SJSA1 (cell line): Measurements from ENCODE around the gene PLA2G15. TPM values are rescaled to one million over a fixed set of nuclear protein-coding genes. Genes with fewer than 3 reads are reported as not detected.

Experiments used
- DNase-seq, 2 experiments: peaks; one replicate each; pipeline ENCODE4 v3.0.0-alpha.2; 2015 to 2020; ENCODE audit warnings: low spot score in 2 of 2, low read depth in 1 of 2
- H3K27ac ChIP-seq: fragments of 250-450 bp; sonication (Bioruptor Pico); 2 replicates; pipeline ENCODE4 v1.5.1; 2020; ENCODE audit warnings: mild to moderate bottlenecking, moderate library complexity
- H3K27me3 ChIP-seq: fragments of 250-450 bp; sonication (Bioruptor Pico); replicated peaks from 2 replicates; pipeline ENCODE4 v1.5.1; 2020; ENCODE audit warnings: mild to moderate bottlenecking, moderate library complexity
- H3K36me3 ChIP-seq: fragments of 250-450 bp; sonication (Bioruptor Pico); 2 replicates; pipeline ENCODE4 v1.5.1; 2020; ENCODE audit warnings: mild to moderate bottlenecking
- H3K4me1 ChIP-seq: fragments of 250-450 bp; sonication (Bioruptor Pico); replicated peaks from 2 replicates; pipeline ENCODE4 v1.6.1; 2021; ENCODE audit warnings: mild to moderate bottlenecking
- H3K4me3 ChIP-seq: fragments of 250-450 bp; sonication (Bioruptor Pico); 2 replicates; pipeline ENCODE4 v1.5.1; 2020; ENCODE audit warnings: mild to moderate bottlenecking
- H3K9me3 ChIP-seq: fragments of 250-450 bp; sonication (Bioruptor Pico); replicated peaks from 2 replicates; pipeline ENCODE4 v1.5.1; 2020; ENCODE audit warnings: mild to moderate bottlenecking
- total RNA-seq: library from RNA; depleted of rRNA; stranded (reverse); fragments of >200 nt; shearing (Covaris generic); gene quantifications from 2 replicates; pipeline ENCODE4 v1.2.3, GENCODE V29; 2014

PLA2G15 gene
- total RNA-seq, 1 experiment from 2014 or later = 20.3 TPM

- no peaks in the 10 kb centered on the region for H3K27me3 ChIP-seq
- no peak overlapping the region for H3K27ac ChIP-seq
- H3K9me3 ChIP-seq = no peaks in the 10 kb centered on the region
- no peaks in the 10 kb centered on the region for H3K4me1 ChIP-seq
- peaks cover 17% of the 10 kb centered on the region for H3K36me3 ChIP-seq
- DNase-seq = no peak
- no peak overlapping the region for H3K4me3 ChIP-seq
These were observed 17.9 kb upstream of the PLA2G15 start for GRCh38 chr16:68227183-68227793.

DNA sequence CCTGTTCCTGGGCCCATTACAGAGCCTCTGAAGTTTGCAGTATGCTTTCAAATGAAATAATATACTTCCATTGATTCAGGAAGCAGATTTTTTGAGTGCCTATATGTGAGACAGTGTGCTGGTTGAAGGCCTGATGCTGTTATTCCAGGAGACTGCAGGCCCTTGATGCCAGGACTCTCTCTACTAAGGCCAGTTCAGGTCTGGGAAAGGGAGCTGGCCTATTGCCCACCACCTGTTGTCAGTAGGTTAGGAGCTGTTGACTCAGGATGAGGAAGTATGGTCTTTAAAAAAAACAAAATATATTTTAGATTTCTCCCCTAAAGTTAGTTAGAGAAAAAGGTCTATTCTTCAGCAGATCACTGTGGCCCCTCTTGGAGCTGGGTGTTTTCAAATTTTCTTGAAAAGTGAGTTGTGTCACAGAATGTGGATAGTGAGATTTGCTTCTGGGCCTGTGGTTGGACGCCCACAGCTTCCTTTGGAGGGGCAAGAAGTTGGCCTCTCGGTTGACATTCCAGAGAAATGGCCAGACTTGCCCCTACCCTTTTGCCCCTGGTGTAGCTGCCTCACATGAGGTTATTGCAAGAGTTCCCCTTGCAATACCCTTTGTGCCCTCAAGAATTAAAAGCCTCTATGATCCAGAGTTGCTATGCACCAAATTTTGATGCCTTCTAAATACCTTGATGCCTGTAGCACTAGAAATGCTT, 17.2 kb upstream of the PLA2G15 start:
- Histone ChIP-seq H3K9me3 (no peaks in the 10 kb centered on the region), H3K27ac (no peak overlapping the region), H3K27me3 (no peaks in the 10 kb centered on the region), H3K4me3 (no peak overlapping the region), H3K36me3 (peaks cover 17% of the 10 kb centered on the region), H3K4me1 (no peaks in the 10 kb centered on the region)
- no peak for DNase-seq

- H3K27ac ChIP-seq = no peak overlapping the region
These were observed 16.5 kb upstream of the PLA2G15 start for GRCh38 chr16:68228652-68229051.

GRCh38 chr16:68229431-68230175, 15.6 kb upstream of the PLA2G15 start:
- peak in 1 of 2 experiments; percentile 56 for DNase-seq
- Histone ChIP-seq H3K36me3 (peaks cover 17% of the 10 kb centered on the region), H3K9me3 (no peaks in the 10 kb centered on the region), H3K4me3 (no peak overlapping the region), H3K27ac (no peak overlapping the region), H3K27me3 (no peaks in the 10 kb centered on the region), H3K4me1 (no peaks in the 10 kb centered on the region)

More at GRCh38 chr16:68228652-68229051, 16.5 kb upstream of the PLA2G15 start:
- DNase-seq = no peak
- no peak overlapping the region for H3K4me3 ChIP-seq
- H3K36me3 ChIP-seq = peaks cover 17% of the 10 kb centered on the region
- no peaks in the 10 kb centered on the region for H3K27me3 ChIP-seq
- H3K9me3 ChIP-seq = no peaks in the 10 kb centered on the region
- H3K4me1 ChIP-seq = no peaks in the 10 kb centered on the region

DNA sequence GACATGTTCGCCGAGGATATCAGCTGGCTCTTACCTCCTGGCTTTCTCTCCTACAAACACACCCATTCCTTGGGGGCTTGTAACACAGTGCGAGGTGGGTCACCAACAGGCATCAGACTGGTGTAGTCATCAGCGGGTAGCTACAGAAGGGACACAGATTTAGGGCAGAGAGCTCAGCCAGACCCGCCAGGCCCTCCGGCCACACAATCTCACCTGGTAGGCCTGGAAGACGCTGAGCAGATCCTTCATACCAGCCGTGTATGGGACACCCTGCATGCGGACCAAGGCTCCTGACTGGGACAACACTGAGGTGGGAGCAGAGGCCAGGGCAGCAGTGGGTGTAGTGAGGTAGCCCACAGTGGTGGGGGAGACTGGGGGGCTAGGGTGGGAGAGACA, 15.0 kb upstream of the PLA2G15 start:
- H3K27ac ChIP-seq = no peak overlapping the region
- H3K4me1 ChIP-seq = no peaks in the 10 kb centered on the region
- H3K27me3 ChIP-seq = no peaks in the 10 kb centered on the region
- H3K36me3 ChIP-seq = peaks cover 17% of the 10 kb centered on the region
- no peaks in the 10 kb centered on the region for H3K9me3 ChIP-seq
- H3K4me3 ChIP-seq = no peak overlapping the region
- no peak for DNase-seq

DNA sequence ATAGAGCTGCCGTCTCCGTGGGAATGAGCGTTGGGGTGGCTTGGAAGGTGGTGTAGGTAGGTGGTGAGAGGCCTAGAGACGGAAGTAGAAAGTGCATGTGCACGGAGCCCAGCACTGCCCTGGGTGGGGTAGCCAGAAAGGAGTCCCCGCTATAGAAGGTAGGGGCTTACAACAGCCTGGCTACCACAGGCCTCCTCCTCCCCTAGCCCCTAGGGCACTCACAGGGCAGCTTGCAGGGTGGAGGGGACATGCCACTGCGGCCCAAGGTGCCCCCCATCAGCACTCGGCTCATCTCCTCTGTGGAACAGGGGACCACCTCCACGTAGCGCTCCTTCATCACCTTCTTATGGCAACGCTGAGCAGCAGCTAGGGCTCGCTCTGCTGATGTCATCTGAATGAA, 14.2 kb upstream of the PLA2G15 start:
- no peak for DNase-seq
- Histone ChIP-seq H3K27ac (no peak overlapping the region), H3K36me3 (peaks cover 17% of the 10 kb centered on the region), H3K9me3 (no peaks in the 10 kb centered on the region), H3K4me3 (no peak overlapping the region), H3K27me3 (no peaks in the 10 kb centered on the region), H3K4me1 (no peaks in the 10 kb centered on the region)

DNA sequence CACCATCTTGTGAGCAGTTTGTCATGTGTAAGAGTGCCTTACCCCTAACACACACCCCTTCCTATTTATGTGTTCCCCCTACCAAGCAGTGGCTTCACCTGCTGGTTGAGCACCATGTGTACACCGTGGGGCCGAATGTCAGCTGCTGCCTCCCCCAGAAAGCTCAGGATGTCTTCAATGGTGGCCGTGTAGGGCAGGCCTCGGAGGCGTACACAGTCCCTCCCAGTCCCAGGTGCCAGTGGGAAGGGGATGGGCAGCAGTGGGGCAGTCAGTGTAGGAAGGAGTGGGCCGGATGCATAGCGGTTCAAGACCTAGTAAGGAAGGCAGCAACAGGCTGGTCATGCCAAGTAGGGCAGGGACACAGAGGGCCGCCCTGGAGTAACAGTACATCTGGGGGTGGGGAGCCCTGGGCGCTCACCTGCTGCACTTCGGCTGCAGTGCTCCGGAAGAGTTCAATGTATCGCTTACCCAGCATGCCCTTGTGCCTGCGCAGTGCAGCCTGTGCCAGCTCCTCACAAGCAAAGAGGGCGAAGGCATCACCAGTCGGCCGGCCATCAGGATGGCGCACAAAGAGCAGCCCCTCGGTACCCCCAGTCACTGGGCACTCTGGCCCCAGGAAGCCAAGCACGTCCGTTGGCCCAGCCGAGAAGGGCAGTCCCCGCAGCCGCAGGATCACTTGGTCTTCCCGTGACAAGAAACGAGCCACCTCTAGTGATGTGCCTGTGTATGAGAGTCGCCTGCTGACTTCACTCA, 13.6 kb upstream of the PLA2G15 start:
- Histone ChIP-seq H3K36me3 (peaks cover 15% of the 10 kb centered on the region), H3K9me3 (no peaks in the 10 kb centered on the region), H3K4me1 (peaks cover 4% of the 10 kb centered on the region), H3K27me3 (no peaks in the 10 kb centered on the region), H3K27ac (no peak overlapping the region), H3K4me3 (no peak overlapping the region)
- no peak for DNase-seq

- Histone ChIP-seq H3K36me3 (peaks cover 10% of the 10 kb centered on the region), H3K9me3 (no peaks in the 10 kb centered on the region), H3K4me1 (peaks cover 11% of the 10 kb centered on the region), H3K27ac (no peak overlapping the region), H3K27me3 (no peaks in the 10 kb centered on the region), H3K4me3 (no peak overlapping the region)
- no peak for DNase-seq
These were observed 12.8 kb upstream of the PLA2G15 start for GRCh38 chr16:68232335-68232734.

DNA sequence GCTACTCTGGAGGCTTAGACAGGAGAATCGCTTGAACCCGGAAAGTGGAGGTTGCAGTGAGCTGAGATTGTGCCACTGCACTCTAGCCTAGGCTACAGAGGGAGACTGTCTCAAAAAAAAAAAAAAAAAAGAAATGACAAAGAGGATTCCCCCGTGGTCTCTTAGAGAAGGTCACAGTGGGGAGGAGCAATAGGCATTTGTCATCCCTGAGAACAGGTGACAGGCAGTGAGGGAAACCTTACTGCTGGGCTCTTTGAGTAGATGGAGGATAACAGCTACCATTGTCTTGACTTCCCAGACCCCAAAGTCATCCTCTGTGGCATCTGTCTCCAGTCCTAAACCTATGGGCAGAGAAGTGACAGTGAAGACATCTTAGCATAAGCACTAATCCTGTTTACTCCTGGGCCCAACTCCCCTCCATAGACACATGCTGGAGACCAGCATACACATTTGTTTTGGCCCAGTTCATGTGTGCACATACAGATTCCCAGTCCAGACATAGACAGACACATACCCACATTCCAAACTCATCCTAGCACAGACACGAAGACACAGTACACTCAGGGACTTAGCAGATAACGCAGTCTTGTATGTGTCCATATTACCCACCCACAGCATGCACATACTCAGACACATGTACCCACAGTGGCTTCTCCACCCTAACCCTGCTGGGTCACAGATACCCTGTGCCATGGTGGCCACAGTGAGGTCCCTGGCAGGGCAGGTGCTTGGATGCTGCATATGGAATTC, 11.9 kb upstream of the PLA2G15 start:
- Histone ChIP-seq H3K4me3 (no peak overlapping the region), H3K4me1 (peaks cover 15% of the 10 kb centered on the region), H3K9me3 (no peaks in the 10 kb centered on the region), H3K36me3 (peaks cover 9% of the 10 kb centered on the region), H3K27me3 (no peaks in the 10 kb centered on the region), H3K27ac (no peak overlapping the region)
- DNase-seq = no peak

DNA sequence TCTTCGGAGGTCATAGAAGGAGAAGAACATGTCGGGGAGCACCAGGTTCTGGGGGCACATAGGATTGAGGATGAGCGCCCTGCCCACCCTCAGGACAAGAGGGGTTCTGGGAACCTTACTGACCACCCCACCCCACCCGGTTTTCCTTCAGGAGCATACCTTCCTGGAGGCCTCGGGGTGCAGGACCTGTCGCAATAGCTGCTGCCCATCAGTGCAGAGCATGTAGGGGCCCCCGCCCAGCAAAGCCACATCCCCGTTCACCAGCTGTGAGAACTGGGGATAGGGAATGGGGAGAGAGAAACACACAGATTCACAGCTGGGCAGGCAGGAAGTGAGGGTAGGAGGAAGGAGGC, 11.4 kb upstream of the PLA2G15 start:
- DNase-seq = no peak
- H3K27me3 ChIP-seq = no peaks in the 10 kb centered on the region
- H3K4me3 ChIP-seq = no peak overlapping the region
- no peak overlapping the region for H3K27ac ChIP-seq
- peaks cover 18% of the 10 kb centered on the region for H3K4me1 ChIP-seq
- H3K36me3 ChIP-seq = peaks cover 9% of the 10 kb centered on the region
- H3K9me3 ChIP-seq = no peaks in the 10 kb centered on the region

- no peak for DNase-seq
- no peaks in the 10 kb centered on the region for H3K27me3 ChIP-seq
- peaks cover 9% of the 10 kb centered on the region for H3K36me3 ChIP-seq
- peaks cover 18% of the 10 kb centered on the region for H3K4me1 ChIP-seq
- H3K27ac ChIP-seq = no peak overlapping the region
- no peak overlapping the region for H3K4me3 ChIP-seq
- no peaks in the 10 kb centered on the region for H3K9me3 ChIP-seq
These were observed 10.7 kb upstream of the PLA2G15 start for GRCh38 chr16:68234188-68235107.

GRCh38 chr16:68235108-68235886, 9.9 kb upstream of the PLA2G15 start:
- no peak for DNase-seq

More at GRCh38 chr16:68235108-68235886, 9.9 kb upstream of the PLA2G15 start:
- H3K36me3 ChIP-seq = peaks cover under 1% of the 10 kb centered on the region
- H3K4me3 ChIP-seq = no peak overlapping the region
- H3K27ac ChIP-seq = no peak overlapping the region
- no peaks in the 10 kb centered on the region for H3K9me3 ChIP-seq
- peaks cover 18% of the 10 kb centered on the region for H3K4me1 ChIP-seq
- H3K27me3 ChIP-seq = no peaks in the 10 kb centered on the region
